Mesenchymal stem cell (in vitro differentiated cells and primary cell): ENCODE data around the gene SLC35G4.

ENCODE experiments used
- DNase-seq: peaks from one replicate; pipeline ENCODE4 v3.0.0-alpha.2; 2013
- H2AFZ ChIP-seq: one replicate; pipeline ENCODE4 v1.6.1; 2013; ENCODE audit warnings: low read depth, mild to moderate bottlenecking, control low read depth, inconsistent platforms, low read length, moderate library complexity
- H2AK5ac ChIP-seq: 2 replicates; pipeline ENCODE4 v1.6.1; 2013; ENCODE audit warnings: low read length, moderate library complexity, mild to moderate bottlenecking, inconsistent platforms; ENCODE audit not compliant: severe bottlenecking
- H2BK120ac ChIP-seq: one replicate; pipeline ENCODE4 v1.6.1; 2013; ENCODE audit warnings: low read depth, mild to moderate bottlenecking, inconsistent platforms, low read length, moderate library complexity
- H2BK12ac ChIP-seq, 2 experiments: one replicate each; pipeline ENCODE4 v1.6.1; 2013; ENCODE audit warnings: inconsistent platforms in 2 of 2, low read length in 2 of 2, mild to moderate bottlenecking in 2 of 2, moderate library complexity in 2 of 2, control low read depth in 1 of 2
- H2BK15ac ChIP-seq: one replicate; pipeline ENCODE4 v1.6.1; 2013; ENCODE audit warnings: mild to moderate bottlenecking, low read depth, inconsistent platforms; ENCODE audit not compliant: poor library complexity, severe bottlenecking
- H2BK5ac ChIP-seq: 2 replicates; pipeline ENCODE4 v1.6.1; 2013; ENCODE audit warnings: low read depth, mild to moderate bottlenecking, low read length, control low read depth, inconsistent platforms; ENCODE audit not compliant: poor library complexity, severe bottlenecking
- H3K14ac ChIP-seq, 2 experiments: one replicate each; pipeline ENCODE4 v1.6.1; 2013; ENCODE audit warnings: inconsistent platforms in 2 of 2, low read length in 2 of 2, control low read depth in 1 of 2, mild to moderate bottlenecking in 1 of 2, moderate library complexity in 1 of 2
- H3K18ac ChIP-seq, 2 experiments: one replicate each; pipeline ENCODE4 v1.6.1; 2013; ENCODE audit warnings: inconsistent platforms in 2 of 2, low read length in 2 of 2, control low read depth in 1 of 2, low read depth in 1 of 2, mild to moderate bottlenecking in 1 of 2
- H3K23ac ChIP-seq, 2 experiments: one replicate each; pipeline ENCODE4 v1.6.1; 2013; ENCODE audit warnings: inconsistent platforms in 2 of 2, low read length in 2 of 2, mild to moderate bottlenecking in 2 of 2, moderate library complexity in 2 of 2, control low read depth in 1 of 2
- H3K27ac ChIP-seq: 2 replicates; pipeline ENCODE4 v1.5.1; 2013; ENCODE audit warnings: mild to moderate bottlenecking, moderate library complexity, low read length, control low read depth, inconsistent platforms; ENCODE audit not compliant: poor library complexity, severe bottlenecking
- H3K27me3 ChIP-seq, 2 experiments: 2 replicates each; pipeline versions ENCODE4 v1.6.1 to v1.7.0; 2013; ENCODE audit warnings: low read length in 2 of 2, mild to moderate bottlenecking in 2 of 2, moderate library complexity in 2 of 2, control low read depth in 1 of 2, inconsistent platforms in 1 of 2; ENCODE audit not compliant: control insufficient read depth in 1 of 2, insufficient read depth in 1 of 2
- H3K36me3 ChIP-seq, 2 experiments: 2 replicates each; pipeline versions ENCODE4 v1.6.1 to v1.7.0; 2013; ENCODE audit warnings: low read length in 2 of 2, control low read depth in 1 of 2, inconsistent platforms in 1 of 2, low read depth in 1 of 2, mild to moderate bottlenecking in 1 of 2; ENCODE audit not compliant: insufficient read depth in 2 of 2, control insufficient read depth in 1 of 2
- H3K4ac ChIP-seq, 2 experiments: one replicate each; pipeline ENCODE4 v1.6.1; 2013; ENCODE audit warnings: inconsistent platforms in 2 of 2, low read length in 2 of 2, mild to moderate bottlenecking in 2 of 2, moderate library complexity in 2 of 2, control low read depth in 1 of 2, low read depth in 1 of 2
- H3K4me1 ChIP-seq: 2 replicates; pipeline ENCODE4 v1.6.1; 2013; ENCODE audit warnings: low read depth, low read length, control low read depth; ENCODE audit not compliant: control insufficient read depth, insufficient read depth
- H3K4me2 ChIP-seq: 2 replicates; pipeline ENCODE4 v1.6.1; 2013; ENCODE audit warnings: low read length, mild to moderate bottlenecking, inconsistent platforms; ENCODE audit not compliant: poor library complexity, severe bottlenecking
- H3K4me3 ChIP-seq, 2 experiments: 2 replicates each; pipeline versions ENCODE4 v1.5.1 to v1.7.0; 2013; ENCODE audit warnings: low read length in 2 of 2, mild to moderate bottlenecking in 2 of 2, control low read depth in 1 of 2, low read depth in 1 of 2; ENCODE audit not compliant: insufficient read depth in 1 of 2
- H3K79me1 ChIP-seq: replicated peaks from 2 replicates; pipeline ENCODE4 v1.6.1; 2013; ENCODE audit warnings: mild to moderate bottlenecking, control low read depth, low read length, inconsistent platforms; ENCODE audit not compliant: poor library complexity, severe bottlenecking
- H3K9ac ChIP-seq: 2 replicates; pipeline ENCODE4 v1.7.0; 2013; ENCODE audit warnings: mild to moderate bottlenecking, low read length, moderate library complexity
- H3K9me3 ChIP-seq: 2 replicates; pipeline ENCODE4 v1.7.0; 2013; ENCODE audit warnings: mild to moderate bottlenecking, low read length; ENCODE audit not compliant: control insufficient read depth
- H4K8ac ChIP-seq: one replicate; pipeline ENCODE4 v1.6.1; 2013; ENCODE audit warnings: inconsistent platforms, mild to moderate bottlenecking, low read length, moderate library complexity
- H4K91ac ChIP-seq: one replicate; pipeline ENCODE4 v1.6.1; 2013; ENCODE audit warnings: mild to moderate bottlenecking, low read length, inconsistent platforms
- WGBS: methylation state at CpG from one replicate; pipeline ENCODE4 v1.1.7; 2013; ENCODE audit warnings: mixed read lengths; 5-methylcytosine and 5-hydroxymethylcytosine counted together

The SLC35G4 gene

DNA sequence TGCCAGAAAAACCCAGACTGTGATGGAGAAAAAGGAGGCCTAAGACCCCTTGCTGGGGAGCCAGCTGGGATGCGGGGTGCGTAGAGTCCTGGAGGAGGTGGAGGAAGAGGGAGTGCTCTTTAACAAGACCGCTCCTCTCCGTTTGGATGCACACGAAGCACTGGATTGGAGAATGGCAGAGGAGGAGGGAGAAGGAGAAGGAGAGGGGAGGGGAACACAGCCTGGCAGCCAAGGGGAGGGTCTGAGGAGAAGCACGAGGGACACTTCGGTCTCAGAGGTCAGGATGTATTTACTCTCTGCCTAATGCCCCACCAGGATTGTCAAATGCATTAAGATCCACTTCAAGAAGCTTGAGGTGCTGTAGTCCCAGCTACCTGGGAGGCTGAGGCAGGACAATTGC, 42.0 kb upstream of the SLC35G4 start:
- H3K9ac ChIP-seq, result no peak overlapping the region
- H2BK15ac ChIP-seq, result no peak overlapping the region
- H3K36me3 ChIP-seq, result no peaks in the 10 kb centered on the region
- H2BK120ac ChIP-seq, result no peak overlapping the region
- H2BK12ac ChIP-seq, result no peak overlapping the region
- no peak overlapping the region for H2AK5ac ChIP-seq
- peak overlapping the region in 1 of 2 experiments; percentile 55 for H3K23ac ChIP-seq
- H3K14ac ChIP-seq, result no peak overlapping the region
- no peak overlapping the region for H4K91ac ChIP-seq
- no peak overlapping the region for H3K4me3 ChIP-seq
- H3K4me1 ChIP-seq, result no peaks in the 10 kb centered on the region
- no peak overlapping the region for H4K8ac ChIP-seq
- WGBS, result 71% methylated on average over 7 of the region's 7 CpGs
- H2AFZ ChIP-seq, result no peak overlapping the region
- no peak overlapping the region for H3K4ac ChIP-seq
- no peaks in the 10 kb centered on the region for H3K79me1 ChIP-seq
- H3K4me2 ChIP-seq, result no peak overlapping the region
- no peaks in the 10 kb centered on the region for H3K9me3 ChIP-seq
- no peak overlapping the region for H3K27ac ChIP-seq
- peaks cover 5 to 28% of the 10 kb centered on the region in 2 experiments for H3K27me3 ChIP-seq
- no peak overlapping the region for H2BK5ac ChIP-seq
- H3K18ac ChIP-seq, result no peak overlapping the region
- no peak for DNase-seq

DNA sequence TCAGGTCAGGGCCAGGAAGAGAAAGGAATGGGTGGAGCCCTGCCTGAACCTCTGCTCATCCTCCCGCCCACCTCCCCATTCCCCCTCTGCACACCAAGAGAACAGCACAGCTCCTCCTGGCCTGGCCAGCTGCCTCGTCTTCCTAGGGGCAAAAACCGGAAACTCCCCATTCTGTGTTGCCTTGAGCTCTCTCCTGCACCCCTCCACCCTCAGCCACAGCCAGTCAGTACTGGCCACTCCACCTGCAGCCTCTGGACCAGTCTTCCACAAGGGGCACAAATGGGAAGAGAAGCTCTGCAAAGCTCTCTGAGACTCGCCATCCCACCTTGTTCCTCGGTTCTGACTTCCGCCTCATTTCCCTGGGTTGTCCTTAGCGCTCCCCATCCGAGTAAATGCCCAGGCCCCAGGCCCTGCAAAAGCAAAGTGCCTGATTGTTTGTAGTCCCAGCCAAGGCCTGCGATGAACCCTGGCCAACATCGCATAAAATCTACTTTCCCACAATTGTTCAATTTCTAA, 39.3 kb upstream of the SLC35G4 start:
- peak overlapping the region in 1 of 2 experiments; percentile 0 for H3K14ac ChIP-seq
- DNase-seq, result no peak
- H2BK5ac ChIP-seq, result no peak overlapping the region
- H2BK120ac ChIP-seq, result no peak overlapping the region
- no peak overlapping the region for H2BK12ac ChIP-seq
- H2AK5ac ChIP-seq, result no peak overlapping the region
- H3K9ac ChIP-seq, result no peak overlapping the region
- H4K8ac ChIP-seq, result no peak overlapping the region
- H3K23ac ChIP-seq, result no peak overlapping the region
- H3K4me3 ChIP-seq, result no peak overlapping the region
- no peaks in the 10 kb centered on the region for H3K9me3 ChIP-seq
- WGBS, result 74% methylated on average over 8 of the region's 10 CpGs
- H4K91ac ChIP-seq, result no peak overlapping the region
- no peaks in the 10 kb centered on the region for H3K4me1 ChIP-seq
- no peak overlapping the region for H2BK15ac ChIP-seq
- H3K4ac ChIP-seq, result no peak overlapping the region
- no peak overlapping the region for H2AFZ ChIP-seq
- H3K79me1 ChIP-seq, result no peaks in the 10 kb centered on the region
- no peak overlapping the region for H3K18ac ChIP-seq
- H3K27ac ChIP-seq, result no peak overlapping the region
- no peaks in the 10 kb centered on the region for H3K36me3 ChIP-seq
- H3K27me3 ChIP-seq, result peaks cover 5 to 39% of the 10 kb centered on the region in 2 experiments
- no peak overlapping the region for H3K4me2 ChIP-seq

DNA sequence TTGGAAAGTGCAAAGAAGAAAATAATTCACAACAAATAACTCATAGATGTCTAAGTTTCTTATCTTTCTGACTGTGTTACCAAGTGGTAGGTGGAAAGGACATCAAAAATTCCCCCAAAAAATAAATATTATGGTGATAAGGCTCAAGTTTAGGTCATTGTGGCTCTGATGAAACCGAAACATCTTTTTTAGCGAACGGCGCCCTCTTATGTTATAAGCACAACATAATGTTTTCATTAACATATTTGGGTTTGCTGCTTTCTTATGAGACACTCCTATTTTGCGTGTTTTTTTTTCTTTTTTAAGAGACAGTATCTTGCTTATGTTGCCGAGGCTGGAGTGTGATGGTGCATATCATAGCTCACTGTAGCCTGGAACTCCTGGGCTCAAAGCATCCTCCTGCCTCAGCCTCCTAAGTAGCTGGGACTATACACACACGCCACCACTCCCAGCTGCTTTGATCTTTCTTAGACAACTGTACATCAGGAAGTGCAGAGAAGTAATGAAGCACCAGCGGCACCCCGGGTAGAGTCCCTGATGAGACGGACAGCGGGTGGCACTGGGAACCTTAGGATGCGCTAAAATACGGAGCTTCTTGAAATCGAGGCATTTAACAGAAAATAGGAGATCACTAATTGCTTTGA, 38.5 kb upstream of the SLC35G4 start:
- no peak overlapping the region for H4K91ac ChIP-seq
- no peak overlapping the region for H2BK120ac ChIP-seq
- no peak overlapping the region for H2BK12ac ChIP-seq
- H3K27ac ChIP-seq, result no peak overlapping the region
- no peak overlapping the region for H3K4me2 ChIP-seq
- H3K9ac ChIP-seq, result no peak overlapping the region
- H3K18ac ChIP-seq, result no peak overlapping the region
- H3K9me3 ChIP-seq, result no peaks in the 10 kb centered on the region
- no peak overlapping the region for H2BK5ac ChIP-seq
- H2BK15ac ChIP-seq, result peak overlapping the region; percentile 60
- no peak overlapping the region for H3K4ac ChIP-seq
- no peak overlapping the region for H2AFZ ChIP-seq
- H3K4me3 ChIP-seq, result no peak overlapping the region
- 91% methylated on average over 9 of the region's 14 CpGs for WGBS
- no peak overlapping the region for H3K23ac ChIP-seq
- H4K8ac ChIP-seq, result no peak overlapping the region
- H3K4me1 ChIP-seq, result no peaks in the 10 kb centered on the region
- no peaks in the 10 kb centered on the region for H3K79me1 ChIP-seq
- H2AK5ac ChIP-seq, result no peak overlapping the region
- peaks cover 5 to 39% of the 10 kb centered on the region in 2 experiments for H3K27me3 ChIP-seq
- DNase-seq, result peak; percentile 19
- no peak overlapping the region for H3K14ac ChIP-seq
- H3K36me3 ChIP-seq, result no peaks in the 10 kb centered on the region

DNA sequence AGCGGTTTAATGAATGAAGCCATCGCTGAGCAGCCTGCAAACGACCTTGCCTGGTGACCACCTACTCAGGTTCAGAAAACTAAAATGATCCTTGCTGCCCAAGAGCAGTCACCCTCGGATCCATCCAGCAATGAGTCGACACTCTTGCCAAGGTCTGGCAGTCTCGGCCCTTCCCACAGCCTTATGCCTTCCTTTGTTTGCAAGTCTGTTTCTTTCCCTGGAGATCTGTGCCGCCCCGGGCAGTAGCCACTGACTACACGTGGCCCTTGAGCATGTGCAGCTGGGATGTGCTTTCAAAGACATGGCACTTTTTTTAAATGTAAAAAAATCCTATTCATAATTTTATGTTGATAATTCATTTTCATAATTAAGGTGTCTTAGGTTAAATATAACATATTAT, 37.2 kb upstream of the SLC35G4 start:
- Histone ChIP-seq H3K79me1 (no peaks in the 10 kb centered on the region), H3K27ac (no peak overlapping the region), H2AK5ac (no peak overlapping the region), H3K14ac (no peak overlapping the region), H2BK5ac (no peak overlapping the region), H3K18ac (no peak overlapping the region), H4K8ac (no peak overlapping the region), H3K36me3 (no peaks in the 10 kb centered on the region), H3K4me3 (no peak overlapping the region), H4K91ac (no peak overlapping the region), H3K4me1 (no peaks in the 10 kb centered on the region), H2BK12ac (no peak overlapping the region), H2BK120ac (no peak overlapping the region), H3K9me3 (no peaks in the 10 kb centered on the region), H2BK15ac (no peak overlapping the region), H3K23ac (no peak overlapping the region), H3K4me2 (no peak overlapping the region), H3K4ac (no peak overlapping the region), H3K9ac (no peak overlapping the region), H2AFZ (no peak overlapping the region), H3K27me3 (peaks cover 5 to 40% of the 10 kb centered on the region in 2 experiments)
- no peak for DNase-seq
- 91% methylated on average over 6 of the region's 9 CpGs for WGBS
